ENCODE measurements around the gene INO80C.
"Not testable (repeated sequence)": the region's sequence is repeated elsewhere in the genome, so short reads cannot be mapped to it uniquely, and the experiment has no call there.

Gene INO80C

GRCh38 chr18:35458677-35459441 lies 38.9 kb downstream of the INO80C start:
- DNase-seq: no peak

- no peak for DNase-seq
Measured at GRCh38 chr18:35458271-35458670, 39.5 kb downstream of the INO80C start.

GRCh38 chr18:35457140-35457704 lies 40.5 kb downstream of the INO80C start:
- DNase-seq: no peak

GRCh38 chr18:35455926-35456763 lies 41.6 kb downstream of the INO80C start:
- no peak for DNase-seq

- DNase-seq: no peak
Measured at GRCh38 chr18:35454803-35455202, 43.0 kb downstream of the INO80C start.

- DNase-seq: not testable (repeated sequence)
Measured at GRCh38 chr18:35453065-35453464, 44.7 kb downstream of the INO80C start.

- no peak for DNase-seq
Measured at GRCh38 chr18:35451916-35452315, 45.8 kb downstream of the INO80C start.

GRCh38 chr18:35451032-35451431 lies 46.7 kb downstream of the INO80C start:
- no peak for DNase-seq

GRCh38 chr18:35444636-35445035 lies 53.1 kb downstream of the INO80C start:
- DNase-seq: no peak

- no peak for DNase-seq
Measured at GRCh38 chr18:35443847-35444246, 53.9 kb downstream of the INO80C start.

GRCh38 chr18:35443434-35443833 lies 54.3 kb downstream of the INO80C start:
- no peak for DNase-seq

- no peak for DNase-seq
Measured at GRCh38 chr18:35442701-35443100, 55.1 kb downstream of the INO80C start.

GRCh38 chr18:35441857-35442595 lies 55.7 kb downstream of the INO80C start:
- DNase-seq: no peak

- DNase-seq: no peak
Measured at GRCh38 chr18:35438480-35439234, 59.1 kb downstream of the INO80C start.

- DNase-seq: no peak
Measured at GRCh38 chr18:35437836-35438235, 59.9 kb downstream of the INO80C start.

GRCh38 chr18:35436076-35436649 lies 61.6 kb downstream of the INO80C start:
- no peak for DNase-seq

- DNase-seq: no peak
Measured at GRCh38 chr18:35435401-35435800, 62.4 kb downstream of the INO80C start.

GRCh38 chr18:35432565-35433001 lies 65.2 kb downstream of the INO80C start:
- no peak for DNase-seq

- no peak for DNase-seq
Measured at GRCh38 chr18:35431374-35431741, 66.4 kb downstream of the INO80C start.

- no peak for DNase-seq
Measured at GRCh38 chr18:35430721-35431373, 66.9 kb downstream of the INO80C start.

- no peak for DNase-seq
Measured at GRCh38 chr18:35426786-35427185, 71.0 kb downstream of the INO80C start.
